ENCODE data around the gene SYNPO. TPM values are rescaled to one million over a fixed set of nuclear protein-coding genes. Genes with fewer than 3 reads are reported as not detected.

SYNPO gene
- total RNA-seq, 4 donors from 2014 or later: 20.4 to 54.0 (median 39.3) TPM

DNA sequence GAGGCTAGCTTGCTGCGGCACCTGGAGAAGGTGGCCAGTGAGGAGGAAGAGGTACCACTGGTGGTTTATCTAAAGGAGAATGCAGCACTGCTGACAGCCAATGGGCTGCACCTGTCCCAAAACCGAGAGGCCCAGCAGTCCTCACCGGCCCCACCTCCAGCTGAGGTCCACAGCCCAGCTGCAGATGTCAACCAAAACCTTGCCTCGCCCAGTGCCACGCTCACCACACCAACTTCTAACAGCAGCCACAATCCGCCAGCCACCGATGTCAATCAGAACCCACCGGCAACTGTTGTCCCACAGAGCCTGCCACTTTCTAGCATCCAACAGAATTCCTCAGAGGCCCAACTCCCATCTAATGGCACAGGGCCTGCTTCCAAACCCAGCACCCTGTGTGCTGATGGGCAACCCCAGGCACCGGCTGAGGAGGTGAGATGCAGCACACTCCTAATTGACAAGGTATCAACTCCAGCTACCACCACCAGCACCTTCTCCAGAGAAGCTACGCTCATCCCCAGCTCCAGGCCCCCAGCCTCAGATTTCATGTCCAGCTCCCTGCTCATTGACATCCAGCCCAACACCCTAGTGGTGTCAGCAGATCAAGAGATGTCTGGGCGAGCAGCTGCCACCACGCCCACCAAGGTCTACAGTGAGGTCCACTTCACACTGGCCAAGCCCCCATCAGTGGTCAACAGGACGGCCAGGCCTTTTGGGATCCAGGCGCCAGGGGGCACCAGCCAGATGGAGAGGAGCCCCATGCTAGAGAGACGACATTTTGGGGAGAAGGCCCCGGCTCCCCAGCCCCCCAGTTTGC, 8.0 kb downstream of the SYNPO start:
- H3K4me1 ChIP-seq: peaks cover 61 to 87% (median 84%) of the 10 kb centered on the region in 4 donors
- 88% methylated on average over 12 of the region's 16 CpGs for WGBS

GRCh38 chr5:150649108-150650020, 8.9 kb downstream of the SYNPO start:
- Histone ChIP-seq H3K27ac (replicated peaks in 1 of 4) (no peak overlapping the region), H3K4me1 (peaks cover 57 to 83% (median 78%) of the 10 kb centered on the region in 4 donors), H3K36me3 (peaks cover 13 to 53% (median 35%) of the 10 kb centered on the region in 4 donors), H3K9me3 (no peaks in the 10 kb centered on the region), H3K4me3 (no peak overlapping the region), H3K27me3 (no peaks in the 10 kb centered on the region)
- TF ChIP-seq, protein P1, sequence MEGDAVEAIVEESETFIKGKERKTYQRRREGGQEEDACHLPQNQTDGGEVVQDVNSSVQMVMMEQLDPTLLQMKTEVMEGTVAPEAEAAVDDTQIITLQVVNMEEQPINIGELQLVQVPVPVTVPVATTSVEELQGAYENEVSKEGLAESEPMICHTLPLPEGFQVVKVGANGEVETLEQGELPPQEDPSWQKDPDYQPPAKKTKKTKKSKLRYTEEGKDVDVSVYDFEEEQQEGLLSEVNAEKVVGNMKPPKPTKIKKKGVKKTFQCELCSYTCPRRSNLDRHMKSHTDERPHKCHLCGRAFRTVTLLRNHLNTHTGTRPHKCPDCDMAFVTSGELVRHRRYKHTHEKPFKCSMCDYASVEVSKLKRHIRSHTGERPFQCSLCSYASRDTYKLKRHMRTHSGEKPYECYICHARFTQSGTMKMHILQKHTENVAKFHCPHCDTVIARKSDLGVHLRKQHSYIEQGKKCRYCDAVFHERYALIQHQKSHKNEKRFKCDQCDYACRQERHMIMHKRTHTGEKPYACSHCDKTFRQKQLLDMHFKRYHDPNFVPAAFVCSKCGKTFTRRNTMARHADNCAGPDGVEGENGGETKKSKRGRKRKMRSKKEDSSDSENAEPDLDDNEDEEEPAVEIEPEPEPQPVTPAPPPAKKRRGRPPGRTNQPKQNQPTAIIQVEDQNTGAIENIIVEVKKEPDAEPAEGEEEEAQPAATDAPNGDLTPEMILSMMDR (IDR thresholded peaks at IDR 0.05): no peak
- TF ChIP-seq EP300 (IDR thresholded peaks at IDR 0.05): no peak
- TF ChIP-seq POLR2AphosphoS5 (IDR thresholded peaks at IDR 0.05): no peak
- no peak for TF ChIP-seq POLR2A (IDR thresholded peaks at IDR 0.05; ENCODE audit: low read depth)
- DNase-seq (ENCODE audit: extremely low spot score): no peak
- intact Hi-C loops (cut with DNase I): loop anchor here (2.0 kb wide), 1 partner anchor 51 kb away; no protein-coding TSS in a partner anchor
- 95% methylated on average over 43 of the region's 46 CpGs for WGBS

More for the DNA sequence above, 8.0 kb downstream of the SYNPO start:
- Histone ChIP-seq H3K27ac (replicated peaks in 1 of 4) (peak overlapping the region in 3 of 4 donors; percentile 20 to 60 (median 23)), H3K9me3 (no peaks in the 10 kb centered on the region), H3K27me3 (no peaks in the 10 kb centered on the region), H3K36me3 (peaks cover 13 to 52% (median 35%) of the 10 kb centered on the region in 4 donors), H3K4me3 (no peak overlapping the region)
- no peak for DNase-seq (ENCODE audit: extremely low spot score)
- TF ChIP-seq POLR2AphosphoS5 (IDR thresholded peaks at IDR 0.05) (no peak), EP300 (IDR thresholded peaks at IDR 0.05) (no peak), POLR2A (IDR thresholded peaks at IDR 0.05; ENCODE audit: low read depth) (no peak)
- TF ChIP-seq, protein P1 (IDR thresholded peaks at IDR 0.05): no peak
- intact Hi-C loops (cut with DNase I): no loop called here

GRCh38 chr5:150650021-150651006, 9.9 kb downstream of the SYNPO start:
- H3K4me3 ChIP-seq: no peak overlapping the region
- no peaks in the 10 kb centered on the region for H3K9me3 ChIP-seq
- no peak for DNase-seq (ENCODE audit: extremely low spot score)
- H3K27ac ChIP-seq (replicated peaks in 1 of 4): peak overlapping the region in 1 of 4 donors; percentile 11
- H3K4me1 ChIP-seq: peaks cover 48 to 74% (median 69%) of the 10 kb centered on the region in 4 donors
- intact Hi-C loops (cut with DNase I): loop anchor here (2.0 kb wide), 1 partner anchor 52 kb away; no protein-coding TSS in a partner anchor
- H3K27me3 ChIP-seq: no peaks in the 10 kb centered on the region
- peaks cover 13 to 57% (median 35%) of the 10 kb centered on the region in 4 donors for H3K36me3 ChIP-seq
- 90% methylated on average over 35 of the region's 38 CpGs for WGBS
- no peak for TF ChIP-seq POLR2AphosphoS5 (IDR thresholded peaks at IDR 0.05)
- TF ChIP-seq, protein P1 (IDR thresholded peaks at IDR 0.05): no peak
- TF ChIP-seq EP300 (IDR thresholded peaks at IDR 0.05): no peak
- TF ChIP-seq POLR2A (IDR thresholded peaks at IDR 0.05; ENCODE audit: low read depth): no peak

- DNase-seq (ENCODE audit: extremely low spot score): no peak
- WGBS: 70% methylated on average over 1 of the region's 1 CpG
These were observed 10.9 kb downstream of the SYNPO start for GRCh38 chr5:150651382-150651781.

More at GRCh38 chr5:150651382-150651781, 10.9 kb downstream of the SYNPO start:
- H3K4me3 ChIP-seq: no peak overlapping the region
- intact Hi-C loops (cut with DNase I): loop anchor here (2.0 kb wide), 1 partner anchor 53 kb away; no protein-coding TSS in a partner anchor
- H3K4me1 ChIP-seq: peaks cover 50 to 71% (median 68%) of the 10 kb centered on the region in 4 donors
- no peaks in the 10 kb centered on the region for H3K9me3 ChIP-seq
- TF ChIP-seq POLR2A (IDR thresholded peaks at IDR 0.05; ENCODE audit: low read depth) (no peak), EP300 (IDR thresholded peaks at IDR 0.05) (no peak), POLR2AphosphoS5 (IDR thresholded peaks at IDR 0.05) (no peak)
- TF ChIP-seq, protein P1 (IDR thresholded peaks at IDR 0.05): no peak
- H3K36me3 ChIP-seq: peaks cover 13 to 57% (median 35%) of the 10 kb centered on the region in 4 donors
- no peak overlapping the region for H3K27ac ChIP-seq (replicated peaks in 1 of 4)
- no peaks in the 10 kb centered on the region for H3K27me3 ChIP-seq
